IMR-90 (cell line): ENCODE data around the gene AP4M1. TPM values are rescaled to one million over a fixed set of nuclear protein-coding genes. Genes with fewer than 3 reads are reported as not detected.

ENCODE experiments used
- ATAC-seq: fragments of 200-7000 bp; cut with Tn5 transposase; 2 replicates; pipeline ENCODE4 v1.9.1; 2020; ENCODE audit warnings: low read depth, mild to moderate bottlenecking, moderate library complexity
- BruUV-seq: library from RNA; stranded (reverse); fragments of 400-500 nt; replicated peaks from 2 replicates; lab custom pipeline; 2021; lab: Mats Ljungman, UMichigan
- CTCF ChIA-PET: fragments of 300-600 bp; formaldehyde crosslinking; extraction: SDS; loops from one replicate; lab custom pipeline; 2021; ENCODE audit warnings: antibody characterized with exemption; lab: Yijun Ruan, JAX
- POLR2A ChIA-PET: fragments of 300-600 bp; sonication (Branson Sonifier 250); formaldehyde crosslinking; loops from one replicate; lab custom pipeline; 2022; ENCODE audit warnings: antibody characterized with exemption; ENCODE audit not compliant: unreplicated experiment; lab: Charles Lee
- DNase-seq: peaks from one replicate; pipeline ENCODE4 v3.0.0; 2013
- H2AFZ ChIP-seq: replicated peaks from 2 replicates; pipeline ENCODE3; 2013; ENCODE audit warnings: low read length, mild to moderate bottlenecking; ENCODE audit not compliant: poor library complexity
- H2AK5ac ChIP-seq: 2 replicates; pipeline ENCODE4 v1.6.1; 2013; ENCODE audit warnings: low read depth, low read length, inconsistent platforms
- H2AK9ac ChIP-seq: replicated peaks from 2 replicates; pipeline ENCODE3; 2013; ENCODE audit warnings: mild to moderate bottlenecking, low read depth, low read length, moderate library complexity; ENCODE audit not compliant: poor library complexity
- H2BK120ac ChIP-seq: 2 replicates; pipeline ENCODE4 v1.6.1; 2013; ENCODE audit warnings: low read depth, low read length, inconsistent platforms
- H2BK15ac ChIP-seq: 3 replicates; pipeline ENCODE4 v1.6.1; 2013; ENCODE audit warnings: low read depth, low read length, inconsistent platforms
- H2BK20ac ChIP-seq: 2 replicates; pipeline ENCODE4 v1.6.1; 2013; ENCODE audit warnings: low read depth, mild to moderate bottlenecking, inconsistent platforms, low read length, moderate library complexity
- H2BK5ac ChIP-seq: 2 replicates; pipeline ENCODE4 v1.6.1; 2013; ENCODE audit warnings: mild to moderate bottlenecking, low read depth, low read length, inconsistent platforms; ENCODE audit not compliant: poor library complexity, severe bottlenecking
- H3K14ac ChIP-seq: replicated peaks from 2 replicates; pipeline ENCODE4 v1.6.1; 2013; ENCODE audit warnings: low read depth, low read length, inconsistent platforms
- H3K18ac ChIP-seq: 2 replicates; pipeline ENCODE4 v1.6.1; 2013; ENCODE audit warnings: low read depth, low read length, control low read depth
- H3K23ac ChIP-seq: 2 replicates; pipeline ENCODE4 v1.6.1; 2013; ENCODE audit warnings: low read depth, low read length, inconsistent platforms
- H3K27ac ChIP-seq: 2 replicates; pipeline ENCODE4 v1.5.1; 2013; ENCODE audit warnings: mild to moderate bottlenecking, control low read depth, low read length; ENCODE audit not compliant: insufficient read depth
- H3K27me3 ChIP-seq: 2 replicates; pipeline ENCODE4 v1.6.1; 2013; ENCODE audit warnings: low read length; ENCODE audit not compliant: control insufficient read depth, insufficient read depth
- H3K36me3 ChIP-seq: 2 replicates; pipeline ENCODE4 v1.6.1; 2013; ENCODE audit warnings: low read length, mixed read lengths; ENCODE audit not compliant: control insufficient read depth, insufficient read depth
- H3K4ac ChIP-seq: 2 replicates; pipeline ENCODE4 v1.6.1; 2013; ENCODE audit warnings: low read depth, low read length, inconsistent platforms
- H3K4me1 ChIP-seq: 2 replicates; pipeline ENCODE4 v1.6.1; 2013; ENCODE audit warnings: low read length, mixed read lengths; ENCODE audit not compliant: control insufficient read depth, insufficient read depth
- H3K4me2 ChIP-seq: 2 replicates; pipeline ENCODE4 v1.6.1; 2013; ENCODE audit warnings: low read depth, mild to moderate bottlenecking, control low read depth, low read length, moderate library complexity
- H3K4me3 ChIP-seq: 2 replicates; pipeline ENCODE4 v1.5.1; 2013; ENCODE audit warnings: low read depth, mild to moderate bottlenecking, control low read depth, low read length, moderate library complexity; ENCODE audit not compliant: insufficient read depth
- H3K56ac ChIP-seq: 2 replicates; pipeline ENCODE4 v1.6.1; 2013; ENCODE audit warnings: low read length, inconsistent platforms; ENCODE audit not compliant: insufficient read depth; ENCODE audit errors: extremely low read depth
- H3K79me1 ChIP-seq, 2 experiments: 2 replicates each; pipeline ENCODE4 v1.6.1; 2013; ENCODE audit warnings: low read length in 2 of 2, inconsistent platforms in 1 of 2, low read depth in 1 of 2
- H3K9ac ChIP-seq: 2 replicates; pipeline ENCODE4 v1.6.1; 2013; ENCODE audit warnings: low read depth, low read length, control low read depth
- H3K9me1 ChIP-seq: 2 replicates; pipeline ENCODE4 v1.6.1; 2013; ENCODE audit warnings: low read length, inconsistent platforms; ENCODE audit not compliant: insufficient read depth
- H3K9me3 ChIP-seq: 2 replicates; pipeline ENCODE4 v1.6.1; 2013; ENCODE audit warnings: low read length; ENCODE audit not compliant: control insufficient read depth, insufficient read depth
- H4K20me1 ChIP-seq: 2 replicates; pipeline ENCODE4 v1.6.1; 2013; ENCODE audit warnings: low read length, inconsistent platforms; ENCODE audit not compliant: insufficient read depth
- H4K5ac ChIP-seq: 2 replicates; pipeline ENCODE4 v1.6.1; 2013; ENCODE audit warnings: mild to moderate bottlenecking, low read depth, low read length, control low read depth
- H4K8ac ChIP-seq, 2 experiments: 2 replicates each; pipeline ENCODE4 v1.6.1; 2013; ENCODE audit warnings: low read depth in 2 of 2, low read length in 2 of 2, control low read depth in 1 of 2, inconsistent platforms in 1 of 2
- H4K91ac ChIP-seq: 2 replicates; pipeline ENCODE4 v1.6.1; 2013; ENCODE audit warnings: low read depth, low read length, inconsistent platforms; ENCODE audit not compliant: insufficient read depth
- BHLHE40 ChIP-seq: fragments of 150-350 bp; IDR thresholded peaks from 2 replicates; pipeline ENCODE4 v1.6.1; 2016; ENCODE audit warnings: mild to moderate bottlenecking, low read depth, low read length
- CTCF ChIP-seq: conservative IDR thresholded peaks from 2 replicates; pipeline ENCODE4 v1.5.1; 2012; ENCODE audit warnings: mild to moderate bottlenecking, low read depth, low read length, improper control_type of control experiment
- ELK1 ChIP-seq: fragments of 150-350 bp; IDR thresholded peaks from 2 replicates; pipeline ENCODE4 v1.6.1; 2016; ENCODE audit warnings: low read depth, mild to moderate bottlenecking, low read length, moderate library complexity, borderline replicate concordance
- FOS ChIP-seq: fragments of 150-350 bp; IDR thresholded peaks from 2 replicates; pipeline ENCODE4 v1.6.1; 2016; ENCODE audit warnings: low read depth, low read length
- MAFK ChIP-seq: IDR thresholded peaks from 2 replicates; pipeline ENCODE4 v1.6.1; 2012; ENCODE audit warnings: low read depth, low read length, improper control_type of control experiment
- RAD21 ChIP-seq: IDR thresholded peaks from 2 replicates; pipeline ENCODE4 v1.6.1; 2012; ENCODE audit warnings: low read length, improper control_type of control experiment
- WGBS, 2 experiments: methylation state at CpG; one replicate each; pipeline versions ENCODE4 v1.1.5 to v1.1.7; 2013; ENCODE audit warnings: missing lambda C conversion rate in 2 of 2; ENCODE audit not compliant: insufficient read length in 1 of 2; ENCODE audit errors: extremely low coverage in 2 of 2; 5-methylcytosine and 5-hydroxymethylcytosine counted together
- dilution Hi-C: fragments of 300-500 bp; cut with HindIII; formaldehyde crosslinking; loops from one replicate; pipeline ENCODE4 v1.14.3; 2018; ENCODE audit warnings: low sequenced_read_pairs; ENCODE audit not compliant: unreplicated experiment
- in situ Hi-C: fragments of 300-500 bp; cut with MboI; formaldehyde crosslinking; loops from 3 replicates; pipeline ENCODE4 v1.14.3; 2019; ENCODE audit warnings: low sequenced_read_pairs, inconsistent platforms, mixed read lengths
- intact Hi-C: fragments of 100-400 bp; cut with micrococcal nuclease; formaldehyde crosslinking; loops from 2 replicates; pipeline ENCODE4 v1.10.0; 2022
- polyA plus RNA-seq, 3 experiments: library from polyadenylated mRNA; depleted of rRNA; stranded (reverse); fragments of >200 nt; gene quantifications; 2 replicates each; pipeline ENCODE4 v1.2.3, GENCODE V29; 2012; ENCODE audit warnings: low replicate concordance in 1 of 3
- total RNA-seq: library from RNA; depleted of rRNA; stranded (reverse); fragments of >200 nt; gene quantifications from 2 replicates; pipeline ENCODE4 v1.2.3, GENCODE V29; 2012

AP4M1 gene
- total and polyA plus RNA-seq, 2 of the 4 experiments (the other 2 are of a cell fraction), result 21.1 to 21.4 TPM

- H3K4me2 ChIP-seq, result no peak overlapping the region
- peaks cover 76% of the 10 kb centered on the region for H3K36me3 ChIP-seq
- ATAC-seq (no peak), DNase-seq (no peak)
- no peak overlapping the region for H2BK120ac ChIP-seq
- no peak overlapping the region for H3K27ac ChIP-seq
- 92% methylated on average over 9 of the region's 16 CpGs; no CpG with 5 or more reads in 1 of the 2 experiments for WGBS, 2 experiments
- no peak for TF ChIP-seq RAD21
- TF ChIP-seq CTCF, result no peak
- TF ChIP-seq BHLHE40, result no peak
- TF ChIP-seq ELK1, result no peak
- peak; percentile 97 for TF ChIP-seq MAFK
- TF ChIP-seq FOS, result no peak
- H3K23ac ChIP-seq, result no peak overlapping the region
- in situ Hi-C loops, result no loop called here
- H4K5ac ChIP-seq, result no peak overlapping the region
- no peak overlapping the region for H2BK20ac ChIP-seq
- no peaks in the 10 kb centered on the region for H3K27me3 ChIP-seq
- no peak overlapping the region for H2AK9ac ChIP-seq
- ChIA-PET CTCF (no interaction called here), POLR2A (no interaction called here)
- H2BK5ac ChIP-seq, result no peak overlapping the region
- no peak overlapping the region for H4K8ac ChIP-seq
- H3K14ac ChIP-seq, result no peak overlapping the region
- intact Hi-C loops, result no loop called here
- peaks cover 4% of the 10 kb centered on the region for H3K4me1 ChIP-seq
- H3K9me3 ChIP-seq, result no peaks in the 10 kb centered on the region
- H4K20me1 ChIP-seq, result peaks cover 15% of the 10 kb centered on the region
- H3K56ac ChIP-seq, result no peak overlapping the region
- H3K4me3 ChIP-seq, result no peak overlapping the region
- no peak overlapping the region for H4K91ac ChIP-seq
- no peak overlapping the region for H2AFZ ChIP-seq
- H2BK15ac ChIP-seq, result no peak overlapping the region
- no peak overlapping the region for H2AK5ac ChIP-seq
- peaks cover 9% of the 10 kb centered on the region for H3K9me1 ChIP-seq
- BruUV-seq, result no TSS peak
- dilution Hi-C loops, result no loop called here
- H3K79me1 ChIP-seq, result peaks cover 44 to 83% of the 10 kb centered on the region in 2 experiments
- no peak overlapping the region for H3K18ac ChIP-seq
- no peak overlapping the region for H3K4ac ChIP-seq
- H3K9ac ChIP-seq, result no peak overlapping the region
Observed at GRCh38 chr7:100093925-100094486, 7.4 kb upstream of the AP4M1 start.
